Activated B cell treated with CpG ODN at 0.5 μM for 24 hours (primary cell): ENCODE measurements around the gene SPATA24. TPM values are rescaled to one million over a fixed set of nuclear protein-coding genes. Genes with fewer than 3 reads are reported as not detected.
"Not testable (repeated sequence)": the region's sequence is repeated elsewhere in the genome, so short reads cannot be mapped to it uniquely, and the experiment has no call there.

Experiments
- ATAC-seq: fragments of 200-7000 bp; cut with Tn5 transposase; one replicate; pipeline ENCODE4 v1.10.0; 2021; ENCODE audit warnings: low read depth, mild to moderate bottlenecking, moderate library complexity
- CTCF ChIA-PET: fragments of 350-600 bp; sonication (Branson Sonifier 250); formaldehyde crosslinking; loops from one replicate; lab custom pipeline; 2021; ENCODE audit warnings: antibody characterized with exemption; lab: Charles Lee
- POLR2A ChIA-PET: fragments of 350-600 bp; sonication (Branson Sonifier 250); formaldehyde crosslinking; loops from one replicate; lab custom pipeline; 2021; ENCODE audit warnings: antibody characterized with exemption; lab: Charles Lee
- DNase-seq: peaks from one replicate; pipeline ENCODE4 v3.0.0; 2022
- H3K27ac Mint-ChIP-seq: one replicate; pipeline ENCODE4 v1.8.0; 2020; ENCODE audit warnings: mixed read lengths
- H3K27me3 Mint-ChIP-seq: one replicate; pipeline ENCODE4 v1.8.0; 2021; ENCODE audit warnings: mixed read lengths
- H3K36me3 Mint-ChIP-seq: one replicate; pipeline ENCODE4 v1.8.0; 2021; ENCODE audit warnings: low read depth, mixed read lengths
- H3K4me1 Mint-ChIP-seq: one replicate; pipeline ENCODE4 v1.8.0; 2021; ENCODE audit warnings: mixed read lengths
- H3K4me3 Mint-ChIP-seq: one replicate; pipeline ENCODE4 v1.8.0; 2020; ENCODE audit warnings: mild to moderate bottlenecking, mixed read lengths
- H3K9me3 Mint-ChIP-seq: one replicate; pipeline ENCODE4 v1.8.0; 2020; ENCODE audit warnings: mixed read lengths
- intact Hi-C: fragments of 100-400 bp; cut with micrococcal nuclease; formaldehyde crosslinking; loops from one replicate; pipeline ENCODE4 v1.15.1; 2024
- total RNA-seq: library from RNA; stranded (reverse); gene quantifications from 2 replicates; pipeline ENCODE4 v1.2.3, GENCODE V29; 2022
- TF ChIP-seq, protein P1 (sequence below): fragments of 200-600 bp; IDR thresholded peaks from one replicate; pipeline ENCODE4 v1.8.0; 2022; ENCODE audit warnings: antibody characterized with exemption, mild to moderate bottlenecking

SPATA24 gene
- total RNA-seq, 1 donor from 2014 or later = 6.4 TPM

- intact Hi-C loops = no loop called here
- H3K27ac Mint-ChIP-seq = no peak overlapping the region
- TF ChIP-seq, protein P1, sequence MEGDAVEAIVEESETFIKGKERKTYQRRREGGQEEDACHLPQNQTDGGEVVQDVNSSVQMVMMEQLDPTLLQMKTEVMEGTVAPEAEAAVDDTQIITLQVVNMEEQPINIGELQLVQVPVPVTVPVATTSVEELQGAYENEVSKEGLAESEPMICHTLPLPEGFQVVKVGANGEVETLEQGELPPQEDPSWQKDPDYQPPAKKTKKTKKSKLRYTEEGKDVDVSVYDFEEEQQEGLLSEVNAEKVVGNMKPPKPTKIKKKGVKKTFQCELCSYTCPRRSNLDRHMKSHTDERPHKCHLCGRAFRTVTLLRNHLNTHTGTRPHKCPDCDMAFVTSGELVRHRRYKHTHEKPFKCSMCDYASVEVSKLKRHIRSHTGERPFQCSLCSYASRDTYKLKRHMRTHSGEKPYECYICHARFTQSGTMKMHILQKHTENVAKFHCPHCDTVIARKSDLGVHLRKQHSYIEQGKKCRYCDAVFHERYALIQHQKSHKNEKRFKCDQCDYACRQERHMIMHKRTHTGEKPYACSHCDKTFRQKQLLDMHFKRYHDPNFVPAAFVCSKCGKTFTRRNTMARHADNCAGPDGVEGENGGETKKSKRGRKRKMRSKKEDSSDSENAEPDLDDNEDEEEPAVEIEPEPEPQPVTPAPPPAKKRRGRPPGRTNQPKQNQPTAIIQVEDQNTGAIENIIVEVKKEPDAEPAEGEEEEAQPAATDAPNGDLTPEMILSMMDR = no peak
- no peak overlapping the region for H3K4me3 Mint-ChIP-seq
- DNase-seq (no peak), ATAC-seq (no peak)
- H3K36me3 Mint-ChIP-seq = peaks cover 7% of the 10 kb centered on the region
- POLR2A ChIA-PET = interaction anchor here (0.5 to 1.4 kb wide), 4 partner anchors 21 to 1003 kb away, joined by 3 to 5 read pairs (median 4); partner anchors contain the start of genes DNAJC18 and MZB1
- no peaks in the 10 kb centered on the region for H3K27me3 Mint-ChIP-seq
- H3K9me3 Mint-ChIP-seq = no peaks in the 10 kb centered on the region
- CTCF ChIA-PET = interaction anchor here (0.6 kb wide), 1 partner anchor 107 kb away, joined by 4 read pairs; no protein-coding TSS in a partner anchor
- H3K4me1 Mint-ChIP-seq = peaks cover 23% of the 10 kb centered on the region
Measured at GRCh38 chr5:139410993-139411828, 7.3 kb upstream of the SPATA24 start.

DNA sequence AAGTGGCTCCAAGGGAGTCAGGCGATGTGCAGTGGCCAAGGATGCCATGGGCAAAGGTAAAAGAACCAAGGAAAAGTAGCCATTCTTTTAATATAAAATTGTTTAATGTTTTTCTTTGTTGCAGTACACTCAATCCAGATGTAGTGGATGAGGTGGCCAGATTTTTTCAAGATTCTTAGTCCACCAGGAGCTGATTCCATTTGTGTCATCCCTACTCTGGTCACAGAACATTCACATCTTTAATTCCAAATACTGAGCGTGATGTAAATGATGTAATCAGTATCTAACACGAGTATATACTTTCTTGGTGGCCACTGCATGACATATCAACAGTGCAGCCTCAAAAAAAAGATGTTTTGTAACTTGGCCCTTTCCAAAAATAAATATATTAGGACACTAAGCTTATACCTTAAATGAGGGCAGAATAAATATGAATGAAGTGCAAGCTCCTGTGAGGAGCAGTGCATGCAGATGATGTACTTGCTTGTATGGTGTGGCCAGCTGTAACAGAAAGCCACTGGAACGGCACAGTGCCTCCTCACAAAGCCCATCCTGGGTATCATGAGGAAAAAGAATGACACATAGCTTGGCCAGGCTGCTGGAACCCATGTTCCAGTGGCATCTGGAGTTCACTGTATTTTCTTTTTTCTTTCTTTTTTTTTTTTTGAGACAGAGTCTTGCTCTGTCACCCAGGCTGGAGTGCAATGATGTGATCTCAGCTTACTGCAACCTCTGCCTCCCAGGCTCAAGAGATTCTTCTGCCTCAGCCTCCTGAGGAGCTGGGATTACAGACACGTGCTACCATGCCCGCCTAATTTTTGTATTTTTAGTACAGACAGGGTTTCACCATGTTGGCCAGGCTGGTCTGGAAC lies 6.5 kb upstream of the SPATA24 start:
- H3K27me3 Mint-ChIP-seq = no peaks in the 10 kb centered on the region
- ATAC-seq (no peak), DNase-seq (no peak)
- H3K9me3 Mint-ChIP-seq = no peaks in the 10 kb centered on the region
- H3K4me3 Mint-ChIP-seq = no peak overlapping the region
- CTCF ChIA-PET = interaction anchor here (1.2 kb wide), 1 partner anchor 14 kb away, joined by 3 read pairs; no protein-coding TSS in a partner anchor
- H3K27ac Mint-ChIP-seq = no peak overlapping the region
- intact Hi-C loops = no loop called here
- POLR2A ChIA-PET = interaction anchor here (0.8 to 1.4 kb wide), 3 partner anchors 20 to 105 kb away, joined by 3 to 4 read pairs (median 3); partner anchors contain the start of genes DNAJC18 and MZB1
- H3K36me3 Mint-ChIP-seq = peaks cover 7% of the 10 kb centered on the region
- peaks cover 23% of the 10 kb centered on the region for H3K4me1 Mint-ChIP-seq
- TF ChIP-seq, protein P1 = no peak

- H3K9me3 Mint-ChIP-seq, H3K36me3 Mint-ChIP-seq, H3K27me3 Mint-ChIP-seq, DNase-seq, ATAC-seq, H3K4me3 Mint-ChIP-seq, CTCF ChIA-PET: not testable (repeated sequence)
- Mint-ChIP-seq H3K4me1 (peaks cover 34% of the 10 kb centered on the region), H3K27ac (peak overlapping the region; percentile 46)
- POLR2A ChIA-PET = interaction anchor here (0.8 kb wide), 1 partner anchor 106 kb away, joined by 3 read pairs; no protein-coding TSS in a partner anchor
- intact Hi-C loops = loop anchor here (10.0 kb wide), 1 partner anchor 944 kb away; the partner anchor contains the start of gene EGR1
Measured at GRCh38 chr5:139409116-139409515, 5.2 kb upstream of the SPATA24 start.

GRCh38 chr5:139408191-139408590 lies 4.3 kb upstream of the SPATA24 start:
- Mint-ChIP-seq H3K4me1 (peaks cover 43% of the 10 kb centered on the region), H3K27ac (peak overlapping the region; percentile 81), H3K4me3 (no peak overlapping the region), H3K36me3 (peaks cover 3% of the 10 kb centered on the region), H3K27me3 (no peaks in the 10 kb centered on the region), H3K9me3 (no peaks in the 10 kb centered on the region)
- TF ChIP-seq, protein P1 = no peak
- no peak for ATAC-seq
- ChIA-PET POLR2A (interaction anchor here (0.6 to 1.8 kb wide), 7 partner anchors 16 to 293 kb away, joined by 3 to 14 read pairs (median 5); partner anchors contain the start of genes MZB1 and PAIP2), CTCF (interaction anchor here (0.8 to 1.3 kb wide), 2 partner anchors 14 to 157 kb away, joined by 3 to 4 read pairs; no protein-coding TSS in a partner anchor)
- intact Hi-C loops = loop anchor here (10.0 kb wide), 1 partner anchor 943 kb away; the partner anchor contains the start of gene EGR1
- DNase-seq = no peak

DNA sequence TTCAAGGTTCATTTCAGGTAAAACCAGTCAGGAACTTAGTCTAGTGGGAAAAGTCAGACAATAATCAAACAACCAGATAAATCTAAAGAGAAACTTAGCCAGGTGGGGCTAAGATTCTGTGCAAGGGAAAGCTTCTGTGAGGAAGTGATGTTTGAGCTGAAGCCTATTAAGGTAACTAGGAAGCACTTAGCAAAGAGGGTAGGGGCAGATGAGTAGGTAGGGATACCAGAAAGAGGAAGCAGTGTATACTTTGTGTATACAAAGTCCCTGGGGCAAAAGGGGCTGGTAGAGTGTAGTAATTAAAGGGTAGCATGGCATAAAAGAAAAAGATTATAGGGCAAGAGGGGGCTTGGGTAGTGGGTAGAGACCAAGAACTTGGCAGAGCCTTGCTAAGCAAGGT lies 3.6 kb upstream of the SPATA24 start:
- Mint-ChIP-seq H3K27ac (peak overlapping the region; percentile 81), H3K9me3 (no peaks in the 10 kb centered on the region), H3K4me3 (peak overlapping the region; percentile 11), H3K36me3 (peaks cover 3% of the 10 kb centered on the region), H3K4me1 (peaks cover 49% of the 10 kb centered on the region), H3K27me3 (no peaks in the 10 kb centered on the region)
- intact Hi-C loops = loop anchor here (1.0 to 10.0 kb wide), 2 partner anchors 15 to 943 kb away; partner anchors contain the start of gene EGR1
- DNase-seq (no peak), ATAC-seq (peak; percentile 46)
- ChIA-PET CTCF (interaction anchor here (0.8 to 1.3 kb wide), 4 partner anchors 13 to 156 kb away, joined by 3 to 4 read pairs (median 4); no protein-coding TSS in a partner anchor), POLR2A (interaction anchor here (0.6 to 1.8 kb wide), 11 partner anchors 15 to 292 kb away, joined by 3 to 14 read pairs (median 3); partner anchors contain the start of genes DNAJC18, MZB1, PAIP2 and UBE2D2)
- TF ChIP-seq, protein P1 = no peak
